Endothelial cell of umbilical vein (primary cell): ENCODE measurements around the gene PRKG1.

Experiments
- CTCF ChIP-seq, 2 donors: IDR thresholded peaks; 1 replicate in 1 of 2; 2 replicates in 1 of 2; pipeline ENCODE4 v1.5.1; 2011; ENCODE audit warnings: low read length in 2 of 2, mild to moderate bottlenecking in 2 of 2, moderate library complexity in 2 of 2, control low read depth in 1 of 2, inconsistent platforms in 1 of 2, low read depth in 1 of 2; ENCODE audit not compliant: insufficient read depth in 1 of 2; ENCODE audit errors: extremely low read depth in 1 of 2
- EZH2 ChIP-seq: IDR thresholded peaks from 2 replicates; pipeline ENCODE4 v1.6.1; 2012; ENCODE audit warnings: borderline replicate concordance, low read depth, mild to moderate bottlenecking, moderate library complexity, low read length, inconsistent platforms; ENCODE audit not compliant: severe bottlenecking

- no peak for TF ChIP-seq EZH2
- no peak for TF ChIP-seq CTCF (IDR thresholded peaks at IDR 0.05; ENCODE audit: extremely low read depth in 1 of 2, insufficient read depth in 1 of 2, low read depth in 1 of 2, low read length in 2 of 2)
Observed at GRCh38 chr10:51230887-51231585, 156.7 kb downstream of the PRKG1 start.
